ENCODE measurements around the gene SORBS2.

The SORBS2 gene

DNA sequence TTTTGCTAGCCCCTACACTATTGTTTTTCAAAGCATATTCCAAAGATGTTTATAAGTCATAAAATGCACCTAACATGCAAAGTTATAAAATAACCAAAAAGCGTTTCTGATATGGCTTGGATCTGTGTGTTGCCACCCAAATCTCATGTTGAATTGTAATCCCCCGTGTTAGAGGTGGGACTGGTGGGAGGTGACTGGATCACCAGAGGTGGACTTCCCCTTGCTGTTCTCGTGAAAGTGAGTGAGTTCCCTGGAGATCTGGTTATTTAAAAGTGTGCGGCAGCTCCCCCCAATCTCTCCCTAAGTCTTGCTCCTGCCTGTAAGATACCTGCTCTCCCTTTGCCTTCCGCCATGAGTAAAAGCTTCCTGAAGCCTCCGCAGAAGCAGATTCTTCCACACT lies 22.8 kb upstream of the SORBS2 start:
- no peak for DNase-seq

DNA sequence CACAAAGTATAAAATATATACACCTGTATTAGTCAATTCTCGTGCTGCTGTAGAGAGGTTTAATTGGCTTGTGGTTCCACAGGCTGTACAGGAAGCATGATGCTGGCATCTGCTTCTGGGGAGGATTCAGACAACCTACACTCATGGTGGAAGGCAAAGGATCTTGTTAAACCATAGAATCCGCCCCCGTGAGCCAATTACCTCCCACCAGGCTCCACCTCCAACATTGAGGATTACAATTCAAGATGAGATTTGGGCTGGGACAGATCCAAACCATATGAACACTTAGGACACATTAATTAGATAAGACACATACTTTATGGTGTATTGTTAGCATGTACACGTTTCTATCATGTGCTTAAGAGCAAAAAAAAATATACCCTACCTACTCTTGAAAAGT lies 22.1 kb upstream of the SORBS2 start:
- DNase-seq = no peak

DNA sequence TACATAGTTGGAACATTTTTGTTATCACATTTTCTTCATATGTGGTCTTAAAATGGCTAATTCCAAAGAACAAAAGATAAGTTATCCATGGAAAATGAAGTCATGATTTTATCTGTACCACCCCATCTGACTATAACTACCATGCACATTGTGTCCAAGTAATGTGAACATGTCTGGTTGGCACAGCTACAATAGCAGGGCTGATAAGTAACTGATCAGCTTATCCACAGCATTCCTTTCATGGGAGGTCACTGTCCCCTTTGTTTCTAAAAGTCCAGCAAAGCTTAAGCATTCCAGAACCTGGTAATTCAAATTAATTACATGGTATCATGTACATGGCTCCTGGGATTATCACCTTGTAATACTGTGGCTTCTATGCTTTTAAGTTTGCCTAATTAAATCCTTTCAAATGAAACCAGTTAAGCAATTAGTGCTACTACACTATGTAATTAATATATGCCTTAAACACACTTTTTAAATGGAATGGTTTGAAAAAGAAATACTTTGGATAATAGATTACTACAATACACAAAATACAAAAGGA lies 21.1 kb upstream of the SORBS2 start:
- DNase-seq = no peak

DNA sequence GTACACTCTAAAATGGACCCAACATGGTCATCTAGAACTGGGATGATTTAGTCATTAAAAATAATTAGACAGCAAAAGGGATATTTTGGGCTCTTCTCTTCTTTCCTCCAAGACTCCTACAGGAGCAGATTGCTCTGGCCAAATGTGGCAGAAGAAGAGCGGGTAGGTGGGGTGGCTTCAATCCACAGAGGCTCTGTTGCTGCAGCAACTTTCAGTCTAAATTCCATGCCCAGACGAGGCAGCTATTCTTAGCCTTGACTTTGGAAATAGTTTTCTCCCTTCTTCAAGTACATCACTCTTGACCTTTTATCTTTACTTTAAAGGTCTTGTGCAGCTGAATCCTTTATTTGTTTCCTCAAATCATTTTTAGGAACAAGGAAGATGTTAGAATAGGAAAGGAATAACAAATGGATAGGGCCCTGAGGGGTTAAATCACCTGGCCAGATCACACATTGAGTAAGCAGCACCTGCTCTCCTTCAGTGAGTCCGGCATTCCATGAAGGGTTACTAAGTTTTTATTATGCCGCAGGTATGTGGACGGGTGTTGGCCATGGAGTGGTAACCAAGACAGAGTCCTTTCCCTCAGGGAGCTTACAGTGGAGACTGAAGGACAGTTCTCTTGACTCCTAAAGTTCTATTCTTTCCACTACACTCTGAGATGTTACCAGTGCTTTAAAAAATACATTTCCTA lies 19.3 kb upstream of the SORBS2 start:
- DNase-seq = no peak

DNA sequence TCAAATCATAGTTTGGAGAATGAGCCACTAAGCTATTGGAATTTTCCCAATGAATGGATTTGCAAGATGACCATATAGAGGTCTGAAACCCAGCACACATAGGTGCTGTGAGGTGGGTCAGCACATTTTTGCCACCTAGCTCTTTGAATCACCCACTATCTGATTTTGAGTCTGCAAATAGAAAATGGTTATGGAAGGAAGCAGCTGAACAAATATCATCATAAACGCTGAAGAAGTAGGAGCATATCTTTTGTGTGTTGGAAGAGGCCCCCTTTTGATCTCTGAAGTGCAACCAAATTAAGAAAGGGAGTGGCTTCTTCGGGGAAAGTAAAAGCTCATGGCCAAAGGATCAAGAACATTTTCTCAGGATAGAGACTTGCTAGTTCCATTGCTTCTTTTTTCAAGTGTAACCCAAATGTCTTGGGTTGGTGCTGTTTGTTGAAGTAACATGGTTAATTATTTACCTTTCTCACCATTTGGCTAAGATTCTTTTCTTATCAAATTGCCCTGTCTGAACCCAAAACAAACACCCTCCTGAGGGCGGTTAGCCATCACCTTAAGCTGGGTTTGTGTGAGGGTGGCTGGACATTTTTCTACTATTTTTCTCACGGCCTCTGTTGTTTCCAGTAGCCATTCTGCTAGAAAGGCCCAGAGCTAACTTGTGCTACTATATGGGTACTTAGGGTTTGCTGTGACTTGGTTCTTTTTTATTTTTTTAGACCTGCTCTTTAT lies 18.4 kb upstream of the SORBS2 start:
- no peak for DNase-seq

DNA sequence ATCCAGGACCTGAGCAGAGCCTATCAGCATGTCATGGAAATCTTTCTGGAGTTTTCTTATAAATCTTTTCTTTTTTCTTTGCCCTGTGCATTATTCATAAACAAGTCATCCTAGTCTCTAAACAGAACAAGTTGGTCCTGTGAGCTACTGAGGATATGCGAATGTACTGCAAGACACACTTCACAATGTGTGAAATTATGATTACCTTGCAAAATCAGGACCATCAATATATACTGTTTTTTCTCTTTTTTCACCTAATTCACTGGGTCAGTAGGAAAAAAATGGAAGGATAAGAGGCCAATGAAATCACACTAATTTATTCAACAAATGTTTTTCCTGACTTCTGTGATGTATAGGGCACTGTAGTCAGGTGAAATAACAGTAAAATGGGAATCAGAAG lies 14.4 kb upstream of the SORBS2 start:
- no peak for DNase-seq

DNA sequence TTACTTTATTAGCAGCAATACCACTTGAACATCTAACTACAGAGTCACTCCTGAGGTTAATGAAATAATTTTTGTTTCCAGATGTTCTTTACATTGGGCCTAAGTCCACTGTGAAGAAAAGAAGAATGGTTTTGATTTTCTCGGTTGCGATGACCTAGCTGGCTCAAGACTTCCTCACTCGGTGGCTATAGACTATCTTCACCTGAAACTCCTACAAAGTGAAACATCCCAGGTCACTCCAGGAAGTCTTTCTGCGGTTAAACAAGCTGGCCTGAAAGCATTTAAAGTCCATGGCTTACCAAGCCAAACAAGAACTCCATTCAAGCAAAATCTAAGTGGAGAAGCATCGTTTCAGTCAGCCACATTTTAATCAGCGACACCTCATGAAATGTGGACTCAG lies 13.7 kb upstream of the SORBS2 start:
- DNase-seq = no peak

DNA sequence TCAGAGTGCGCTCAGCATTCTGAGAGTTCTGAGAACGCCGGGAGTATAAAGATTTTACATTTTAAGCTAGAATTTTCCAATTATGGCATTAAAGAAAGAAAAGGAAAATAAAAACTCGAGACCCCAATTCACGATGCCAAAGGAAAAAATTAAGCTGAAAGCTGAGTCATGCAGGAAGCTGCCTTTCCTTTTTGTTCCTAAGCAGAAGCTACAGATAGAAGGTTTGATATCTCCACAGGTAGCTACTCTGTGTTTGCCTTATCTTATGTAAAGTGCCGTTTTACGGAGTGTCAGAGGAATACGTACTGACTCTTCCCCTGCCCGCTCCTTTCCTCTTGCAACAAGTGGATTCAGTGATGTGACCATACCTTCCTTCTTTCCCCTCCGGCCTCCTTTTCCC lies 10.8 kb upstream of the SORBS2 start:
- no peak for DNase-seq

DNA sequence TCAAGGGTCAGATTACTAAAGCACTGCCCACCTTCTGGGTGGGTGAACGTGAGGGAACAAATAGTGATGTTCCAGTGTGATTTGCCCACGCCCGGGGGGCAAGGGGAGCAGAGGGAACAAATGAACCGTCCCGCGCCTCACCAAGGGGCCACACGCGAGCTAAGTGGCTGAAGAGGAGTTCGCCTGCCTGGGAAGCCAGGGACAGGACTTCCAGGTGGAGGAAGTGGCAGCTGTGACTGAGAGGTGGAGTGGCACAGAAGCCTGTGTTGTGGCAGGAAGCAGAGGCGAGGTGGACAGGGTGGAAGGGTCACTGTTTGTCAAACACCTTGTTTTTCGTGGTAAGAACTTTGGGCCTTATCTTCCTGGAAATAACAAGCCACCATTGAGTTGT lies 9.0 kb upstream of the SORBS2 start:
- DNase-seq = no peak

DNA sequence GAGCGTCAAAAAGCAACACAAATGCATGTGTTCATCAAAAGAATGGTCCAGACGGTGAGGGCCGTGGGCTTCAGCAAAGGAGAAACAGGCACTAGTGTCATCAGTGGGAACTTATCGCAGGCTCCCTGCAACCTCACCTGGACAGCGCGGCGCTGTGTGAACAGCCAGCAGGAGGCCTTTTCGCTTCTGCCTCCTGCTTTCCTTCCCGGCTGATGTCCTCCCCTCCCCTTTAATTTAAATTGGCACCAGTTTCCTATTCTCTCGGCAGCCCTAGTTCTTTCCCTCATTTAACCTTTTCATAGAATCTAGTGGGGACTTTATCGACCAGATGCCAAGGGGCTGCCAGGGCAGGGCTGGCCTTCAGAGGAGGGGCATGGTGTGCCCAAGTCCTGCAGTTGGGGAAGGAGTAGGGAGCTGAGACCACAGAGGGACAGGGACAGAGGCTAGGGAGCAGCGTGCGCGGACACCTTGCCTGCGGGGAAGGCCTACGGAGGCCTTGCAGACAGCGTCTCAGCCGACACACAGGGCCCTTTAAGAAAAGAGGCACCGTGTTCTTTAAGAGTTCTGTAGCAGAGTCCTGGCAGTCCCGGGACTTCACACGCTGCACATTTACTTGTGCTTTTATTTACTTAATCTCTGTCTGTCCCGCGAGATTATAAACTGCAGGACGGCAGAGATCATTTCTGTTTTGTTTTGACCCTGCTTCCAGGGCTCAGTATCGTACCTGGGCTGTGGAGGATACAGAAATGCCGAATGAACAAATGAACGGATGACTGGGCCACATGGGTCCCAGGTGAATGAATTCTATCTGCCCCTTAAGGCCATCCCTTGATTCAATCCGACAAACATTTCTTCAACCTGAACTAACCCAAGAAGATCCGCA lies 8.4 kb upstream of the SORBS2 start:
- DNase-seq = no peak

DNA sequence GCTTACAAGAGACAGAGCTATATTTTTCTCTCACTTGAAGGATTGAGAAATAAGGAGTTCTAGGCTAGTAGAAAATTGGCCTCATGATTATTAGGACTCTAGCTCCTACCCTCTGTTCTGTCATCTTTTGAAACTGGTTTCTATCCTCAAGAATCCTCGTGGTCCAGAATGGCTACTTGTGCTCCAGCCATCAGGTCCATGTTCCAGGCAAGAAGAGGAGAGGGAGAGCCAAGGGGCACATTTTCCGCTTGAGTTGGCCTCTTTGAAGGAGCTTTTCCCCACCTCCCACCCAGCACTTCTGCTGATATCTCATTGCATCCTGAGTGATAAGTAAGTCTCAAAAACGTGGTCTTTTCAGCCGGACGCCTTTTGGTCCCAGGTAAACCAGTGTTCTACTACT lies 7.2 kb upstream of the SORBS2 start:
- DNase-seq = no peak

DNA sequence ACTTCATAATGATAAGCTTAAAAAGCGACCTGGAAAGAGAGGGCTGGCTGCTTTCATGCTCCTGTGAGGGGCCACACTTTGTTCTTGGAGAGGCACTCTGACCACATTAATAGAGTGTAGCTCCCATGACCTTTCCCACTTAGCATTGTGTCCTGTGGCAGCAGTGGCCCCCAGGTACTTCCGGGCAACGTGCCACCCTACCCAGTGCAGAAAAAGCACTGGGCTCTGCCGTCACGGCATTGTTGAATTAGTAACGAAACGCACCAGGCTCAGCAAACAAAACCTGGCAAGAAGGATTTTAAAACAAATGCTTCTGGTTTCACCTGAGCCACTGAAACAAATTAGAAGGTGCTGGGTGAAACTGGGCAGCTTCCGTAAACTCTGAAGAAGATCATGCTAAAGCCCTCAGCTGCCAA lies 5.4 kb upstream of the SORBS2 start:
- no peak for DNase-seq

DNA sequence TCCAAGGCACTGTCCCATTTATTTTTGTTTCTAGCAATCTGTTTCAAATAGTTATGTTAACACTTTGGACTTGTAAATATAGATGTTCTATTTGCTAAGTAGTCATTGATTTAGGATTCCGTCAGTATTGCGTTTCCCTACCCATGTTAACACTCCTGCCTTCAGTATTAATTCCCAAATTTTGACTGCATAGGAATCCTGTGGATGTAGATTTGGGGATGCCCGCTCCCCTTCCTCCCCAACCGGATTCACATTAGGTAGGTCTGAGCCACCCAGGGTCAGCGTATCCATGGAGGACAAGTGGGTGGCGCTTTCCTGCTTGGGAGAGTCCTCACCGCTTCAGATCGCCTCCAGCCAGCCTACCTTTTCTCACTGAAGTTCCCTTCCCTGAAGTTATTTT lies 1.1 kb upstream of the SORBS2 start:
- no peak for DNase-seq

DNA sequence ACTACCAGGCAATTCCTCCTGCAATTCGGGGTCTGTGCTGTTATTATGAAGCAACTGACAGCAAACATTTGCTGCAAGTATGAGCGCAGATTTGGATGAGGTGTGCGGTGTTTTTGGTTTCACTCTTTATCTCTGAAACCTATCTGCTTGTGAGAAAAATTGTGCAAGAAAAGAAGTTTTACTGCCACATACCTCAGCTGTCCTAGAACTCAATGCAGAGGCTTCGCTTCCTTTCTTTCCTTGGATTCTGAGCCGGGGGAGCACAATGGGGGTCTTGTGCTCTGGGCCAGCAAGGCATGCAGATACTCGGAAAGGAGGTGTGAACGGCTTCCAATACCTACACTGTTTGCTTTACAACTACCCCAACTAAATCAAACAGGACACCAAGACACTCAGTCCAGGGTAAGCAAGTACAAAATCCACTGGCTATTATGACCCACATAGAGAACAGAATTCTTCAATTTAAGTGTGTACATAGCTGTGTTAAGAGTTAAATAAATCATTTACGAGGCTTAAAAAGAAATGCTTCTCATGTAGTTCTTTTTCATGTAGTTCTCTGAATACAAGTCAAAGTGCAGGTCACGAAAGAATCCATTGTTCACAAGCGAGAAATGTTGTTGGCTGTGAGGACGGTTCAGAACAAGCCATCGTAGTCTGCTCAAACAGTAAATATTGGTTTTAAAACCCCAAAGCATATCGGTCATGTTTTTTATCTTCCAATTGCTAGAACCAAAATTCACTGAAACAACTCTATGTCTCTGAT lies 1.1 kb downstream of the SORBS2 start:
- DNase-seq = no peak

DNA sequence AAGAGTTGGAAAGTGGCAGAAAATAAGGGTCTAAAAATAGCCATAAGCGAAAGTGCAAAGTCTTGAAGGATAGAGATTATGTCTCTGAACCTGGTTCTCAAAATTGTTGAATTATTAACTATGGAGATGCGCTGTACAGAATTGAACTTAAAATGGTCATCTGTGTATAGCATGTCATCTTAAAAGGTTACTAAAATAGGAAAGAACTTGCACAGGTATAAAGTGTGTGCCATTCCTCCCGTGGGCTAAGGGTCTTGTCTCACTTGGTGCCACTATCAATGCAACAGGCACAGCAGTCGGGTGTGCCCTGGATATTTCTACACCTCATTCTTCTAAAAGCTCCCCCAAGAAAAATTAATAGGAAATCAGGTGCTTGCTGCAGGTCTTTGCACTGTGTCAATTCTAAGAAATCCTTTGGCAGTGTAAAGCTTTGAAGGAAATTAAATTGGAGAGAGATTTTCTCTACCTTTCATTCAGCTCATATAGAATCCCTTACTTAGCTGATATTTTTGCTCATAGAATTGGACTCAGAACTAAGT lies 2.4 kb downstream of the SORBS2 start:
- DNase-seq = no peak

DNA sequence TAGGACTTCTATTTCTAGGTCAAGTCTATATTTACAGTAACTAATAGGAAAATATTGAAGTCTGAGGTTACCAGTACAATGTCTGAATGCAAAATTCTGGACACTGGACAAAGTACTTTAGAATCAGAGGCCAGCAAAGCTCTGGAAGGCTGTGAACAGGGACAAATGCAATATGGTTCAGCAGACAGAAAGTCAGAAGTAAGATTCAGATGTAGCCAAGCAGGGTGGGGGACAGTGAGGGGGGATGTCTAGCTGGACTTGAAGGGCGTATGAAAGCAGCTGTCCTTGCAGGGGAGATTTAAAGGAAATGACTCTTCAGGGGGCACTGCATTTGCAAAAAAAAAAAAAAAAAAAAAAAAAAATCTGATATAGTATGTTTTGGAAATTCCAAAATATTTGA lies 2.9 kb downstream of the SORBS2 start:
- DNase-seq = no peak

DNA sequence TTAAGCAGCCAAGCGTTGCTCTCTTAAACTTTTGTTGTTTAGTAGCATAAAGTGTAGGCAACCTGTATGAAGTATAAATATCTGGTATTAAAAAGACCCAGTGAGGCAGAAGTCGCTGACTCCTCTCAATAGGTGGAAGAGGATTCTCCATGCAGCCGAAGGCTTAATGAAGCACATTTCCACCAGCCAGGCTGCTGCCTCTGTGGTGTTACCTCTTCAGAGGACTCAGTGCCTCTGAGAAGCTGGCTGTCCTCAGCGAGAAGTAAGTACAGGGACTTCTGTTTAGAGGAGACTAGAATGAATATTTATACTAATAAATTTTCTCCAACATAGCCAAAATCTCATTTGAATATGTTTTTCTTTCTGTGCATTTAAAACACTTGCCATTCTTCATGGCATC lies 6.0 kb downstream of the SORBS2 start:
- no peak for DNase-seq

DNA sequence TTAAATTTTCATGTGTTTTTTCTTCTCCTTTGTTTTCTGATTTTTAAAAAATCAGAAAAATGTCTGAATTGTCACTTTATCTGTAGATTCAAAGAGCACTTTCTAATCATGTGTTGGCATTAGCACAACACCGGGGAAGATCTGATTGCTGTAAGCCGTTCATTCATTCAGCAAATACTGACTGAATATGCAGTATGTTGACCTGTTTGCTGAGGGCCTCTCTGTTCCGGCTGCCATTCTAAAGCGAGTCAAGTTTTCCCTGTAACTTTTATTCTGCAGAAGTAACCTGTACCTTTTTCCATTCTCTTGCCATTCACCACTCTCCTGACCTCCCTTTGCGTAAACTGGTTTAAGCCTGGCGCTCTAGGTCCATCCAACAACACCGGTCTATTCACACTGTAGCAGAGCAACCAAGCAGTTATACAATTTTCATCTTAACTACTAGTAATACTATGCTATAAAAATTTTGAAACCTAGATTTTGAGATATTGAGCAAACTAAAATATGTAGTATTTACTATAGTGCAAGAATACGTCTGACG lies 6.7 kb downstream of the SORBS2 start:
- no peak for DNase-seq

DNA sequence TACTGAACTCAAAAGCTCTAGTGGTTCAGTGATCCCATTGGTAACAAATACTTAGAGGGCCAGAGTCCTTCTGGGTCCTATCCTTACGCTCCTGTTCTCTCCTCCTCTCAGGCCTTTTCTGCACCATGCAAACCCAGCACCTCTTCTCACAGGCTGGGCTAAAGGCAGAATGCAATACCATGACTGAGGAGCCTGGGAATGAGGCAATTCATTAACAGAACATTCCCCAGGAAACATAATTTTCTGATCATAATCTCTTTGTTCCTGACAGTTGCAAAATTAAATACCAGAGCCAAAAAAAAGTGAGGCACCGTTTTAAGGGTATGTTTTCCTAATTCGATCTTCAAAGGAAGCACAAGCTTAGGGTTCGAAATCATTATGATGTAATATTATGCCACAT lies 9.0 kb downstream of the SORBS2 start:
- DNase-seq = no peak

DNA sequence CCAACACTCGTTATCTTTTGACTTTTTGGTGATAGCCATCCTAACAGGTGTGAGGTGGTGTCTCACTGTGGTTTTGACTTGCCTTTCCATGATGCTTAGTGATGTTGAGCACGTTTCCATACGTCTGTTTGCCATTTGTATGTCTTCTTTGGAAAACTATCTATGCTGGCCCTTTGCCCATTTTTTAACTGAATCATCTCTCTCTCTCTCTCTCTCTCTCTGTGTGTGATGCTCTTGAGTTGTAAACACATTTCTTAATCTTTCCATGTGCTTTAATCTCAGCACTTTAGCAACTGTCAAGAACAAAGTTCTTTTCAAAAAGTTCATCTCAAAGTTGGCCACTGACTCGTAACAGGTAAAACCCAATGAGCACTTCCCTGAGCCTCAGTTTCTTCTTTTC lies 10.5 kb downstream of the SORBS2 start:
- no peak for DNase-seq

DNA sequence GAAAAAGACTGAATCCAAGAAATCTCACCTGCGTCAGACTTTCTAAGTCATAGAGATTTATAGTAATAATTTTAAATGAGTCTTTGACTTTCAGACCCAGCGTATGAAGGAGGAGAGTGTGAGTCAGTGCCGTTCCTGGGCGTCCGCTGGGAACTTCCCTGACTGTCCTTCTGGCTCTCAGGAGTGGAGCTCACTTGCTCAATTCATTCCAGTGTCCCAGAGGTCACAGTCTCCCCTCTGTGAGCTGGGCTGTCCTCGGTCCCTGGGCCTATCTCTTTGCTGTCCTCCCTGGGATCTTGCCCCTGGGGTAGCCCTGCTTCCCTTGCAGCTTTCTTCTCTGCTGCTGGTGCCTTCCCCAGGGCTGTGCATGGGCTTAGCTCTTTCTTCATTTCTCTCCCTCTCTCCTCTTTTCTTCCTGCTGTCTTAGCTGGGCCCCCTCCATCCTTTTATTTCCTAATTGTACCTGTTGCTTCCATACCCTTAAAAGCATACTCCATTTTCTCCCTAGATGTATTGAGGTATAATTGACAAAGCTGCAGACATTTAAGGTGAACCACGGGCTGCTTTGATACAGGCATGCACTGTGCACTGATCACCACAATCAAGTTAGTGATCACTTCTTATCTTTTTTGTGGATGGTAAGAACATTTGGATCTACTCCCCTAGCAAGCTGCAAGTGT lies 11.6 kb downstream of the SORBS2 start:
- DNase-seq = no peak

DNA sequence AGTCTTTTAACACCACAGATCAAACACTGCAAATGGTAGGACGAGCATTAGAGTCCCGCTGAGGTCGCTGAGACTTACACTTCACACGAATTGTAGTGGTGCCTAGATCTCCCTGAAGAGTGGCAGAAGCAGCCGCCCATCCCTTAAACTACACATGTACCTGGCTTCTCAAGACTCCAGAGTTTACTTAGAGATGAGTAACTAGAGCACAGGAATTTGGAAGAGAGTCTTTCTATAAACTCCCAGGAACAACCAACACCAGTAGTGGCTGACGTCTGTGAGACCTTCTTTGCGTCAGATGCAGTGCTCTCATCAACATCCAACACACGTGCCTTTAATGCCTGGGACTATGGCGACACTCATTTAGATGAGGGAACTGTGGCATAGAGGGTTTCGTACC lies 12.6 kb downstream of the SORBS2 start:
- no peak for DNase-seq

Data from activated CD4-positive, alpha-beta T cell treated with anti-CD3 and anti-CD28 coated beads, Interleukin-2, amount 50 U/mL, for 1 hour (primary cell).